KOPT-K1 (cell line): ENCODE results near the gene TEX261.
"Not testable (repeated sequence)": the region's sequence is repeated elsewhere in the genome, so short reads cannot be mapped to it uniquely, and the experiment has no call there.

Source experiments
- H3K27ac ChIP-seq: fragments of 200-600 bp; sonication (generic); 2 replicates; pipeline ENCODE4 v1.5.1; 2016; ENCODE audit warnings: antibody characterized with exemption, mild to moderate bottlenecking, low read depth, low read length; ENCODE audit not compliant: poor library complexity, severe bottlenecking
- H3K36me3 ChIP-seq: fragments of 200-600 bp; sonication (generic); 2 replicates; pipeline ENCODE4 v1.5.1; 2017; ENCODE audit warnings: antibody characterized with exemption, mild to moderate bottlenecking, low read length, moderate library complexity; ENCODE audit not compliant: insufficient read depth
- H3K9me3 ChIP-seq: fragments of 200-600 bp; sonication (generic); 2 replicates; pipeline ENCODE4 v1.5.1; 2017; ENCODE audit warnings: antibody characterized with exemption, low read length, mild to moderate bottlenecking; ENCODE audit not compliant: insufficient read depth, poor library complexity, severe bottlenecking

The TEX261 gene

DNA sequence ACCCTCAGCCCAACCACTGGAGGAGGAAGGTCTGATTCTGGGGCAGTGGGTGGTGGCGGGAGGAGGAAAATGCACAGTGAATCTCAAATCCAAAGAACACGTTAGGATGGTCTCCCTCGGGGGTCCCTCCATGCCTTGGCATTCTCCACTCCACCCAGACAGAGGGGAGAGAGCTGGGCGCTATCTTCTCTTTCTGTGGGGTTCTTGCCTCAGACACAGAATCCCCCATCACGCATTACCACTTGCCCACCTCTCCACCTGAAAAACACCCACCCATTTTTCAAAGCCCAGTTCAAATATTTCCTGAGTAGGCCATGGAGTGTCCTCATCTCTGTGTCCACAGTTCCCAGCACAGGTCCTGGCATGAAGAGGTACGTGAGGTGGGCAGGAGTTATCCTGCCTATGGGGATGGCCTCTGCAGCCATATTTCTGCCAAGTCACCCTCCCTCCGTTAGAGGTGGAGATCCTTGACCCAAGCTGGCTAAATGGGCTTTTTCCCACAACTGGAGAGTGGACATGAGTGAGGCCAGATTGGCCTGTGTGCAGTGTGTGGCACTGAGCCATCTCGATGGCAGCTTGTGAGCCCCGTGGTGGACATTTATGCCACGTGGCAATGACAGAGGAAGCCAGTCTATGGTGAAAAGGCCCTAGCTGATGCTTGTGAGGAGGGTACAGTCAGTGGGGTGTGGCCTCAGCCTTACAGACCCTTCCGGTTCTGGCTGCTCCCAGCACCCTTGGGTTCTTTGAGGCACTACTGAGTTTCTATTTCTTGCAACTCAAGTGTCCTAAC is 9.5 kb upstream of the TEX261 start:
- no peaks in the 10 kb centered on the region for H3K9me3 ChIP-seq
- H3K27ac ChIP-seq = no peak overlapping the region
- H3K36me3 ChIP-seq = no peaks in the 10 kb centered on the region

DNA sequence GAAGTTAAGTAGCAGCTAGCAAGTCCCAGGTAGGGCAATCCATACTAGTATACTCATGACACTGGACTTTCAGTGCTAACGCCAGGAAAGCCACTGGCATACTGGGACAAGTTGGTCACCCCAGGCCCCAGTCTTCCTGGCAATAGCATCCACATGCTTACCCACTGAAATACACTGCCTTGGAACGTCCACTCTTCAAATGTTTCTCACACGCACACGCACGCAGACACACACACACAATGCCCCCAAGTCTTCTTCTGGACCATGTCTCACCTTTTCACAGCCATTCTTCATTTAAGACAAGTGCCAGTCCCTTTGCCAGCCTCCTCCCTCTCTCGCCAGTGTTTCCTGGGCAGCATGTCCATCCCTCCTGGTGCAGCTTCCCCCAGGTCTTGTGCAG is 8.7 kb upstream of the TEX261 start:
- Histone ChIP-seq H3K9me3 (no peaks in the 10 kb centered on the region), H3K36me3 (no peaks in the 10 kb centered on the region), H3K27ac (no peak overlapping the region)

DNA sequence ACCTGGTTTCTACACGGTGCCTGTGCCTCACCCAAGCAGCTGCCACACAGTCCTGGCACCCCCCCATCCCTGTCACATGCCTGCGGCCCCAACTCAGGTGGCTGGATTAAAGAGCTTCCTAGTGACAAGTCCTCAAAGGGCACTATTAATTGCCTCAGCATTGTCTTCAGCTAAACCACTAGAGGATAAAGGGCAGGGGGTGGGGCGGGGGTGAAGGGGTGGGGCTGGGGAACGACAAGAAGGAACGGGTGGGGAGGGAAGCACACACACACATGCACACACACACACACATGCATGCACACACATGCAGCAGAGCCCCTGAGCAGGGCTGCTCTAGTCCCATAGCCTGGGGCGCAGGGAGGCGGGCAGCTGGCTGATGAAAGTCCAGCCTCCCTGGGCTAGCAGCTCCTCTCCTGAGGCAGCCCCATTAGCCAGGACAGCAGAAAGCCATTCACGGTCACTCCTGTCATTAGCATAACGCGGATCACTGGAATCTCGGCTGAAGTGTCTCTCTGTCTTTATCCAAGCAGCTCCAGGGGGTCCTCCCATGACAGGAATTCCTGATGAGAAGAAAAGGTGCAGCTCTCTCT is 7.4 kb upstream of the TEX261 start:
- Histone ChIP-seq H3K27ac (no peak overlapping the region), H3K9me3 (no peaks in the 10 kb centered on the region), H3K36me3 (no peaks in the 10 kb centered on the region)

DNA sequence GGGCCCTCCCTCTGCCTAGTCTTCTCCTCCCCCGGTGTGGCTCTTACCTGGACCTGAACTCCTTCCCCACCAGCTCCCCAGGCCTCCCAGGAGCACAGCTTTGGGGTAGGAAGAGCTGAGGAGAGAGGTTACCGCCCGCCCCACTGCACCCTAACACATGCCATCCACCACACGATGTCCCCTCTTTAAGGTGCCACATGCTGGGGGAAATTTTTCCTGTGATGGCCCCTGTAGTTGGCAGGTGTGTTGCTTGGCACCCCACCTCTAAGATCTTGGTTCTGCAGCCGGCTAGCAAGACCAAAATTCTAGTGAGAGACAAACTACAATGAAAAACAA is 6.9 kb upstream of the TEX261 start:
- H3K27ac ChIP-seq = no peak overlapping the region
- H3K9me3 ChIP-seq = no peaks in the 10 kb centered on the region
- no peaks in the 10 kb centered on the region for H3K36me3 ChIP-seq

DNA sequence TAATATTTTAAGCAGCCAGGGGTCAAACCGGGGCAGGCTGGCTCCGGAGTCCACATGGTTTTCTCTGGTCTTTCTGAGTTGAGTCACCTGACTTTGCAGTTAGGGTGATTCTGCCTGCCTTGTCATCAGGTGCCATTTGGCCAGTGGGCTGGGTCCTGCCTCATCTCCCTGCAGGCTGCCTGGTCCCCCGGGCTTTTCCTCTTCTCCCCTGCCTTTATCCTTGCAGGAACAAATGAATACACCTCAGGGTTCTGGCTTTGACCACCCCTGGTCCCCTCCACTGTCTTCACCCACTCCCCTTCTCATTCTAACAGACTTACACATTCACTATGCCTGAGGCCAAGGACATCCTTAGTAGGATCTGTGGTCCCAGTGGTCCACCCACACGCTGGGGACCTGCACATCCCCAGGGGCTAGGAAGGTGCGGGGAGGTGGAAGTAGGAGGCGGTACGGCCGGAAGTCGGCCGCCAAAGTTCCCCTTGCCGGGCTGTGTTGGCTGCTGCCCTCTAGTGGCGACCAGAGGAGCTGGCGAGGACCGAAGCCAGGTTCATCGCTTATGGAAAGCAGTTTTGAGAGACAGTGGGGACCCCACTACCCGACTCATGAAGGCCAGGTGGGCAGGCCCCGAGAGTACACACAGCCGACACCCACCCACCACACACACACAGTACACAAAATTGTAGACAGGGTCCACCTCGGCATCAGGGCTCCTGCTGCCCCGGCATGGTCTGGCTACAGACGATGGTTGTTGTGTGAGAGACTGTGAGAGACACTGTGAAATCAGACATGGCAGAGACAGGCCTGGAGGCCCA is 6.3 kb upstream of the TEX261 start:
- no peaks in the 10 kb centered on the region for H3K9me3 ChIP-seq
- no peaks in the 10 kb centered on the region for H3K36me3 ChIP-seq
- peak overlapping the region; percentile 36 for H3K27ac ChIP-seq

DNA sequence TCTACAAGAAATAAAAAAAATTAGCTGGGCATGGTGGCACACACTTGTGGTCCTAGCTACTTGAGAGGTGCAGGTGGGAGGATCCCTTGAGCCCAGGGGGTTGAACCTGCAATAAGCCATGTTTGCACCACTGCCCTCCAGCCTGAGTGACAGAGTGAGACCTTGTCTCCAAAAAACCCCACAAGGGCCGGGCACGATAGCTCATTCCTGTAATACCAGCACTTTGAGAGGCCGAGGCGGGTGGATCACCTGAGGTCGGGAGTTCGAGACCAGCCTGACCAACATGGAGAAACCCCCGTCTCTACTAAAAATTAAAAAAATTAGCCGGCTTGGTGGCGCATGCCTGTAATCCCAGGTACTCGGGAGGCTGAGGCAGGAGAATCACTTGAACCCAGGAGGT is 5.3 kb upstream of the TEX261 start:
- H3K9me3 ChIP-seq, H3K27ac ChIP-seq, H3K36me3 ChIP-seq: not testable (repeated sequence)

DNA sequence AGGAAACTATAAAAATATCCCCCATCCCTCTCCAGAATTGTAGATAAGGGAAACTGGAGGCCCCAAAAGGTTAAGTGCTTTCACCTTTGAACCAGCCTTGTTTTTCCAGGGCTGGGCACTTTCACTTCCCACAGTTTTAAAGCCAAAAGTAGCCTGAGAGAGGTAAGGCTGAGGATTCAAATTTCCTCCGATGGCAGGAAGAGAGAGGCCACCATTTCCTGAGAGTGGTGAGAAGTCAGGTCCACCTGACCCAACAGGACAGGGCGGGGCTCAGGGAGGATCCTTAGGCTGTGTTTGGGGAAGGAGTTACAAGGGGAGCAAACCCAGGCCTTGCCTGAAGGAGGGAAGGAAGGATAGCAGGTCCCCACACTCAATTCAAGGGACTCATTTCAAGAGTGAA is 4.7 kb upstream of the TEX261 start:
- no peak overlapping the region for H3K27ac ChIP-seq
- H3K9me3 ChIP-seq = no peaks in the 10 kb centered on the region
- H3K36me3 ChIP-seq = no peaks in the 10 kb centered on the region

DNA sequence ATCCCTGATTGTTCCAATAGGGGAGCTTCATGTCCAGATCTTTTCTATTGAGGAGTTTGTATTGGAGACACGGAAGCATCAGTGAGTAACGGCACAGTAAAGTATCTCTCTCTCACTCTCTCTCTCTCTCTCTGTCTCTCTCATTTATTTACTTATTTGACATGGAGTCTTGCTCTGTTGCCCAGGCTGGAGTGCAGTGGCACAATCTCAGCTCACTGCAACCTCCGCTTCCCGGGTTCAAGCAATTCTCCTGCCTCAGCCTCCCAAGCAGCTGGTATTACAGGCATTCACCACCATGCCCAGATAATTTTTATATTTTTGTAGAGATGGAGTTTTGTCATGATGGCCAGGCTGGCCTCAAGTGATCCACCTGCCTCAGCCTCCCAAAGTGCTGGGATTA is 4.2 kb upstream of the TEX261 start:
- not testable (repeated sequence) for H3K9me3 ChIP-seq, H3K36me3 ChIP-seq, H3K27ac ChIP-seq

DNA sequence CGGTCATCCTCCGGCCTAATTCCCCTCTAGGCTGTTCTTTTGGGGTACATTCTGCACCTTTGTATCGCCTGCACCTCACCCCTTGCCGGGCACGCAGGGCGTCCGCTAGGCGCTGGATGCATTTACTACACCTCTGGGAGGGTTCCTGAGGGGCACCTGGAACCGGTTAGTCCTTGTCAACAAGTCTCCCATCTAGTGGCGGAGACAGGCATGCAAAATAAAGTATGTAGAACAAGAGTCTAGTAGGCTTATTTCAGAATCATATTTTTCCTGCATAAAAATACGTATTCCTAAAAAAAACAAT is 705 bp upstream of the TEX261 start:
- Histone ChIP-seq H3K9me3 (no peaks in the 10 kb centered on the region), H3K36me3 (peaks cover 20% of the 10 kb centered on the region), H3K27ac (peak overlapping the region; percentile 70)

DNA sequence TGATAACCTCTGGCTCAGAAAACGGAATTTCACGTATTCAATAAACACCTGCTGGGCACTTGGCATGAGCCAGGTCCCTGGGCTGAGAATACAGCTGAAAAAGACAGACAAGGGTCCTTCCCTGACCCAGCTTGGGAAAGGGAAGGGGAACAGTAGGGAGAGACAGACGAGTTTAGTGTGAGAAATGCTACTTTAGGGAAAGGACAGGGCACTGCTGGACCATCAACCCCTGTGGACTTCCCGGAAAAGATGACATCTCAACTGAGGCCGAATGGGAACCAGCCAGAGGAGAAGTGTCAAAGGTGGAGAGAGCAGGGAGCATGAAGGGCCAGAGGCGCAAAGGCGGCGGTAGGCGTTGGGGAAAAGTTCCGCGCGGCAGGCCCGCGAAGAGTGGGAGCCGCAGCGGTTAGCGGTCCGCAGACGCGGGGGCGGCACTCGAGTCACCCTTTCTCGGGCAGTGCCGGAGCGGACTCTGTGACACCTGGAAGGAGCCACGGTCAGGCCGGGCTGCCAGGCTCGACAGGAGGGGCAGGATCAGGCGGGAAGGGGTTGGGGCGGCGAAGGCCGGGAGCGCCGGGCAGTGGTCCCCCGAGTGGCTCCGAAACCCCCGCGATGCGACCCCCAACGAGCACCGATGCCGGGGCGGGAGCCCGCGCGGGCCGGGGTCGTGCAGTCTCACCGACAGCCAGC is 519 bp downstream of the TEX261 start:
- Histone ChIP-seq H3K9me3 (no peaks in the 10 kb centered on the region), H3K27ac (peak overlapping the region; percentile 70), H3K36me3 (peaks cover 32% of the 10 kb centered on the region)

DNA sequence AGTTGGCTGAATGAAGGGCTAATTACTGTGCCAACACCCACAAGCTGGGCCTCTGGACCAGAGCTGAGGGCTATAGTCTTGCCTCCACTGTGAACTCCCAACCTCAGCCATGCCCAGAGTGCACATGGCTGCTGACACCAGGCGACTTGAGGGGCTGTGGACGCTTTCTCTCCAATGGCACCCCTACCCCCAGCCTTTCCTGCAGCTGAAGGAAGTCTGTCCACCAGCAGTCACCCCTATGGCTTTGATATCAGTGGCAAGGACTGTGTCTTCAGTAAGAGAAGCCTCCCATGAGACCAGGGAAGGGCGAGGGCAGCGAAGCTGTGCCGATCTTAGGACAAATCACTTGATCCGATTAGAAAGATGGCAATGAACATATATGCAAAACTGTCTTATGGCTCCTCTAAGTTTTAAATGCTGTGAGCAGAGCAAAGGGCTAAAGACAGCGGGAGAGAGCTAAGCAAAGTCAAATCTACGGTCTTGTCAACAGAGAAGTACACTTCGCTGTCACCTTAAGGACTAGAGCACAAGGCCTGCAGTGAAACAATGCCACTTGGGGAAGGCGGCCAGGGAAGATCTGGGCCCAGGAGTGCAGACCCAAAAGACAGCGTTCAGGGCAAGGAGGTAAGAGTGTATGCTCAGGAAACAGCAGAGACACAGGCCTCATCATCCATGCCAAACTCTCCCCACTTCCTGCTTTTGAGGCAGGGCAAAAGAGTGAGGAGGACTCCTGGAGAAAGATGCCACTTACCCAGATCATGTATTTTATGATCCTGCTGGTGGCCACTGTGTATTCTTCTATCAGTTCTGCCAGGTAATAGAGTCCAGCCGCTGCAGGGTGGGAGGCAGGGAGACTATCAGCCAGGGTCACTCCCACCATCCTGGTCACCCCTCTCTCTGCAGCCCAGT is 1.5 kb downstream of the TEX261 start:
- no peaks in the 10 kb centered on the region for H3K9me3 ChIP-seq
- H3K27ac ChIP-seq = peak overlapping the region; percentile 70
- peaks cover 42% of the 10 kb centered on the region for H3K36me3 ChIP-seq

DNA sequence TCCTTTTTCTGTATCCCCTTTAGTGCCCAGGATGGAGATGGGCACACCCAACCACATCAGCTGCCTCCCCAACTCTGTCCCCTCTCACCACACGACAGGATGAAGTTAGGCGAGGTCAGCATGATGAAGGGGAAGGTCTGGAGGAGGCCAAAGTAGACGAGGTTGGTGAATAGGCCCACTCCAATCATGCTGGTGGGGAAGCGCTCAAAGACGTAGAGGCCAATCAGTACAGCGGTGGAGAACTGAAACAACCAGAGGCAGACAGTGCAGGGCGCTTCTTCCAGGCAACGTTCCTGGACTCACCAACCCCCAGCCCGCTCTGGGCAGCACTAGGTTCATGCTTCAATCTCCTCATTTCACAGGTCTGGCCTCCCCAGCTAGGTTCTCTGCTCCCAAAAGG is 2.9 kb downstream of the TEX261 start:
- no peaks in the 10 kb centered on the region for H3K9me3 ChIP-seq
- peaks cover 56% of the 10 kb centered on the region for H3K36me3 ChIP-seq
- H3K27ac ChIP-seq = no peak overlapping the region

DNA sequence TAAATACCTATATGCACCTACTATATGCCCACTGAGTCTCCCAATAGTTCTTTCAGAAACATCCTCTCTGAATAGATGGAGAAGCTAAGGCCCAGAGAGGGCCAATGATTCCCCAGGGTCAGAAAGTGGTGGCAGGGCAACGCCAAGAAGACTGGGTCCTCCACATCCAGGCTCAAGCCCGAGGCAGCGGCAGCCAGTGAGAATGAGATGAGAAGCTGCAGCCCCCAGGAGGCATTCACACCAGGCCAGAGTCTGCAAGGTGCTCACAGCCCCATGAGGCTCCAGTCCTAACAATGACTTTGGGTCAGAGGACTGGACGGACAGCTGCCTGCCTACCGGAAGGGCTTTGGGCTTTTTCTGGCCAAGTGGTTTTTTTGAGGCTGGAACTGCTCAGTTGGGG is 3.5 kb downstream of the TEX261 start:
- Histone ChIP-seq H3K27ac (no peak overlapping the region), H3K9me3 (no peaks in the 10 kb centered on the region), H3K36me3 (peaks cover 62% of the 10 kb centered on the region)

DNA sequence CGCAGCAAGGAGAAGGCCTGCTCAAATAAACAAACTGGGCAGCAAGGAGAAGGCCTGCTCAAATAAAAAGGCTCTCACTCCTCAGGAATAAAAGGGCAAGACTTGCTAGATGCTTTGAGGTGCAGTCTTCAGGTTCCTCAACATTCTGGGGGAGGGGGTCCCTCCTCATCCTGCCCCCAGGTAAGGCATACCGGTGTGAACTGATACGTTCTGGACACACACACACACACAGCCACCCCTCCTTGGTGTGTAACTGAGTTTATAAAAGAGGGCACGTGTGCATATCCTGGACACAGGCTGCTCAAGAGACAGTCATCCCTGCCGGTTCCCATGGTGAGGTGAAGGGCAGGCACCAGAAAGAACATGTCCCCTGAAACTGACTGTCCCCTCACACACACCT is 4.5 kb downstream of the TEX261 start:
- Histone ChIP-seq H3K9me3 (no peaks in the 10 kb centered on the region), H3K27ac (no peak overlapping the region), H3K36me3 (peaks cover 72% of the 10 kb centered on the region)
